CD4-positive, alpha-beta T cell treated with Interferon gamma for 1 hour (primary cell): ENCODE measurements around the gene RAB30.

Experiments used
- DNase-seq: peaks from one replicate; pipeline ENCODE4 v3.0.0-alpha.2; 2020

Gene RAB30

GRCh38 chr11:83007909-83008580 lies 63.7 kb downstream of the RAB30 start:
- no peak for DNase-seq

- no peak for DNase-seq
Observed at GRCh38 chr11:83007477-83007876, 64.2 kb downstream of the RAB30 start.

- no peak for DNase-seq
Observed at GRCh38 chr11:83006877-83007330, 64.8 kb downstream of the RAB30 start.

GRCh38 chr11:83004746-83005556 lies 66.7 kb downstream of the RAB30 start:
- DNase-seq, result no peak

- DNase-seq, result no peak
Observed at GRCh38 chr11:83002522-83002921, 69.2 kb downstream of the RAB30 start.

GRCh38 chr11:83002053-83002452 lies 69.6 kb downstream of the RAB30 start:
- DNase-seq, result no peak

- no peak for DNase-seq
Observed at GRCh38 chr11:83000381-83000780, 71.3 kb downstream of the RAB30 start.

- no peak for DNase-seq
Observed at GRCh38 chr11:82999232-82999631, 72.5 kb downstream of the RAB30 start.

GRCh38 chr11:82998697-82999096 lies 73.0 kb downstream of the RAB30 start:
- DNase-seq, result no peak

- no peak for DNase-seq
Observed at GRCh38 chr11:82996966-82997606, 74.6 kb downstream of the RAB30 start.

GRCh38 chr11:82995754-82996398 lies 75.8 kb downstream of the RAB30 start:
- no peak for DNase-seq

- DNase-seq, result no peak
Observed at GRCh38 chr11:82995235-82995634, 76.5 kb downstream of the RAB30 start.

- DNase-seq, result no peak
Observed at GRCh38 chr11:82994604-82995230, 77.0 kb downstream of the RAB30 start.

GRCh38 chr11:82992223-82992622 lies 79.5 kb downstream of the RAB30 start:
- DNase-seq, result no peak

GRCh38 chr11:82989628-82990404 lies 81.9 kb downstream of the RAB30 start:
- no peak for DNase-seq

- DNase-seq, result no peak
Observed at GRCh38 chr11:82988936-82989627, 82.6 kb downstream of the RAB30 start.

- DNase-seq, result no peak
Observed at GRCh38 chr11:82987997-82988396, 83.7 kb downstream of the RAB30 start.

- no peak for DNase-seq
Observed at GRCh38 chr11:82986446-82986845, 85.3 kb downstream of the RAB30 start.

GRCh38 chr11:82981852-82982251 lies 89.8 kb downstream of the RAB30 start:
- no peak for DNase-seq

GRCh38 chr11:82980947-82981346 lies 90.8 kb downstream of the RAB30 start:
- DNase-seq, result no peak

GRCh38 chr11:82980292-82980691 lies 91.4 kb downstream of the RAB30 start:
- DNase-seq, result no peak
